KMS-11 (cell line): ENCODE results near the gene HMGCS1.

Experiments
- H2AFZ ChIP-seq: fragments of 200-600 bp; sonication (generic); 2 replicates; pipeline ENCODE4 v1.6.1; 2016; ENCODE audit warnings: antibody characterized with exemption, mixed run types, low read depth
- H3K27ac ChIP-seq: fragments of 200-600 bp; sonication (generic); 2 replicates; pipeline ENCODE4 v1.6.1; 2016; ENCODE audit warnings: mild to moderate bottlenecking, mixed run types
- H3K27me3 ChIP-seq: fragments of 200-600 bp; sonication (generic); 2 replicates; pipeline ENCODE4 v1.6.1; 2017; ENCODE audit warnings: mild to moderate bottlenecking, low read depth, mixed run types, moderate library complexity; ENCODE audit not compliant: insufficient read depth
- H3K36me3 ChIP-seq: fragments of 200-600 bp; sonication (generic); 2 replicates; pipeline ENCODE4 v1.6.1; 2017; ENCODE audit warnings: mild to moderate bottlenecking, mixed run types; ENCODE audit not compliant: insufficient read depth
- H3K4me1 ChIP-seq: fragments of 200-600 bp; sonication (generic); 2 replicates; pipeline ENCODE4 v1.6.1; 2016; ENCODE audit warnings: mild to moderate bottlenecking, low read depth, mixed run types; ENCODE audit not compliant: poor library complexity, severe bottlenecking
- H3K4me2 ChIP-seq: fragments of 200-600 bp; sonication (generic); 2 replicates; pipeline ENCODE4 v1.7.0; 2016; ENCODE audit warnings: mild to moderate bottlenecking, mixed run types
- H3K4me3 ChIP-seq: fragments of 200-600 bp; sonication (generic); IDR thresholded peaks from 2 replicates; pipeline ENCODE4 v1.6.1; 2017; ENCODE audit warnings: low read depth, low read length, mixed read lengths; ENCODE audit not compliant: insufficient read depth
- H3K79me2 ChIP-seq: fragments of 200-600 bp; sonication (generic); 2 replicates; pipeline ENCODE4 v1.6.1; 2016; ENCODE audit warnings: low read depth, mixed run types; ENCODE audit not compliant: insufficient read depth
- H3K9ac ChIP-seq: fragments of 200-600 bp; sonication (generic); 2 replicates; pipeline ENCODE4 v1.6.1; 2016; ENCODE audit warnings: mild to moderate bottlenecking, mixed run types
- H4K20me1 ChIP-seq: fragments of 200-600 bp; sonication (generic); 2 replicates; pipeline ENCODE4 v1.6.1; 2016; ENCODE audit warnings: mild to moderate bottlenecking, mixed run types; ENCODE audit not compliant: insufficient read depth
- CTCF ChIP-seq: fragments of 200-600 bp; sonication (generic); conservative IDR thresholded peaks from 2 replicates; pipeline ENCODE4 v1.6.1; 2017; ENCODE audit warnings: low read depth, mild to moderate bottlenecking, antibody characterized with exemption, low read length, moderate library complexity, mixed read lengths

The HMGCS1 gene

GRCh38 chr5:43279548-43280274, 33.5 kb downstream of the HMGCS1 start:
- no peaks in the 10 kb centered on the region for H3K4me1 ChIP-seq
- no peak overlapping the region for H2AFZ ChIP-seq
- no peaks in the 10 kb centered on the region for H3K36me3 ChIP-seq

GRCh38 chr5:43275391-43275790, 37.8 kb downstream of the HMGCS1 start:
- Histone ChIP-seq H3K79me2 (no peaks in the 10 kb centered on the region), H3K36me3 (no peaks in the 10 kb centered on the region), H3K27ac (no peak overlapping the region), H3K4me1 (peaks cover 6% of the 10 kb centered on the region), H3K27me3 (no peaks in the 10 kb centered on the region), H2AFZ (no peak overlapping the region), H3K4me3 (no peak overlapping the region), H3K9ac (no peak overlapping the region), H4K20me1 (no peaks in the 10 kb centered on the region), H3K4me2 (no peak overlapping the region)
- TF ChIP-seq CTCF: no peak

More at GRCh38 chr5:43279548-43280274, 33.5 kb downstream of the HMGCS1 start:
- Histone ChIP-seq H3K4me3 (no peak overlapping the region), H3K9ac (no peak overlapping the region), H4K20me1 (no peaks in the 10 kb centered on the region), H3K27me3 (no peaks in the 10 kb centered on the region), H3K4me2 (no peak overlapping the region), H3K27ac (no peak overlapping the region), H3K79me2 (no peaks in the 10 kb centered on the region)
- no peak for TF ChIP-seq CTCF

GRCh38 chr5:43274435-43275114, 38.6 kb downstream of the HMGCS1 start:
- no peak overlapping the region for H3K4me2 ChIP-seq

GRCh38 chr5:43273552-43273951, 39.7 kb downstream of the HMGCS1 start:
- Histone ChIP-seq H3K27me3 (no peaks in the 10 kb centered on the region), H3K27ac (no peak overlapping the region), H2AFZ (no peak overlapping the region), H3K9ac (no peak overlapping the region), H3K4me1 (peaks cover 10% of the 10 kb centered on the region), H3K4me2 (no peak overlapping the region), H3K4me3 (no peak overlapping the region), H3K79me2 (no peaks in the 10 kb centered on the region), H3K36me3 (no peaks in the 10 kb centered on the region), H4K20me1 (no peaks in the 10 kb centered on the region)
- TF ChIP-seq CTCF: no peak

More at GRCh38 chr5:43274435-43275114, 38.6 kb downstream of the HMGCS1 start:
- Histone ChIP-seq H3K36me3 (no peaks in the 10 kb centered on the region), H2AFZ (no peak overlapping the region), H3K9ac (no peak overlapping the region), H4K20me1 (no peaks in the 10 kb centered on the region), H3K27ac (no peak overlapping the region), H3K4me1 (peaks cover 6% of the 10 kb centered on the region), H3K27me3 (no peaks in the 10 kb centered on the region), H3K79me2 (no peaks in the 10 kb centered on the region), H3K4me3 (no peak overlapping the region)
- no peak for TF ChIP-seq CTCF
